ENCODE measurements around the gene GLB1L2. TPM values are rescaled to one million over a fixed set of nuclear protein-coding genes. Genes with fewer than 3 reads are reported as not detected.

GLB1L2 gene
- total RNA-seq, 2 donors from 2014 or later: 9.9 to 12.5 TPM

DNA sequence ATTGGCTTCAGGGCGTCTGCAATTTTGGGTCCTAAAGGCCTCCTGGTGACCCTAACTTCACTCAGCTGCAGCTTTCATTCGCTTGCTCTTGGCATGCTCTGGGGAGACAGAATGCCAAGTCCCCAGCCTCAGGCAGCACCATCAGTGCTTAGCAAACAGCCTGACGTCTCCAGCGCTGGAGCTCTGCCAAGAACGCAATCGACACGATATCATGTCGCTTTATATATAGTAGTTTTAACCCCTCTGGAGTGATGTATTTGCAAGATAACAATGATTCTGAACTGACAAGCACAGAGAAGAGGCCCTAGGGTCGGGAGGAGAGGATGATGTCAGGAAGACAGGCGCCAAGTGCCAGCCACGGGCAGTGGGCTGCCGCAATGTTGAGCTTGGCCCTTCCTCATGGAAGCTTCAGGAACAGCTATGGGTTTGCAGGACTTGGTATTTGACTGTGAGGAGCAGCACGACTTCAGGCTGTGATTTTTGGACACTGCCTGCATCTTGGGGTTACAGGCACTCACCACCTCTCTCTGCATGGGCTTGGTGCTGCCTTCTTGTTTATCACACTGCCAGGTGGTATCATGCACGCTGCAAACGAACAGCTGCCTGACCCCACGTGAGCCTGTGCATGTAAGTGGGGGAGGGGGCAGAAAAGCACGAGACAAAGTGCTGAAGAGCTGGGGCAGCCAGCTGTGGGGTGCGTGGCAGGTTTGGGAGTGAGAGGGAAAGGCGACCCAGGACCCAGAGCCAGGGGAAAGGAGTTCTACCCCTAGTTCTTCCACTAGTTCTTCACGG, 54.2 kb downstream of the GLB1L2 start:
- Mint-ChIP-seq H3K36me3 (ENCODE audit: low read depth) (no peaks in the 10 kb centered on the region), H3K4me1 (peaks cover 2% of the 10 kb centered on the region), H3K9me3 (no peaks in the 10 kb centered on the region), H3K27me3 (ENCODE audit: insufficient read depth) (no peaks in the 10 kb centered on the region), H3K4me3 (no peak overlapping the region), H3K27ac (no peak overlapping the region)
- Histone ChIP-seq H3K4me1 (ENCODE audit: control insufficient read depth, insufficient read depth, low read length) (no peaks in the 10 kb centered on the region), H3K9me3 (ENCODE audit: control insufficient read depth, low read length) (no peaks in the 10 kb centered on the region), H3K4me3 (ENCODE audit: low read length) (no peak overlapping the region), H3K27me3 (ENCODE audit: control insufficient read depth, insufficient read depth, low read length, poor library complexity, severe bottlenecking) (no peaks in the 10 kb centered on the region), H3K9ac (ENCODE audit: extremely low read depth, low read length, poor library complexity, severe bottlenecking) (no peak overlapping the region), H3K36me3 (ENCODE audit: control insufficient read depth, insufficient read depth, low read length) (no peaks in the 10 kb centered on the region), H3K27ac (ENCODE audit: low read depth, low read length) (no peak overlapping the region)
- TF ChIP-seq, protein P1, sequence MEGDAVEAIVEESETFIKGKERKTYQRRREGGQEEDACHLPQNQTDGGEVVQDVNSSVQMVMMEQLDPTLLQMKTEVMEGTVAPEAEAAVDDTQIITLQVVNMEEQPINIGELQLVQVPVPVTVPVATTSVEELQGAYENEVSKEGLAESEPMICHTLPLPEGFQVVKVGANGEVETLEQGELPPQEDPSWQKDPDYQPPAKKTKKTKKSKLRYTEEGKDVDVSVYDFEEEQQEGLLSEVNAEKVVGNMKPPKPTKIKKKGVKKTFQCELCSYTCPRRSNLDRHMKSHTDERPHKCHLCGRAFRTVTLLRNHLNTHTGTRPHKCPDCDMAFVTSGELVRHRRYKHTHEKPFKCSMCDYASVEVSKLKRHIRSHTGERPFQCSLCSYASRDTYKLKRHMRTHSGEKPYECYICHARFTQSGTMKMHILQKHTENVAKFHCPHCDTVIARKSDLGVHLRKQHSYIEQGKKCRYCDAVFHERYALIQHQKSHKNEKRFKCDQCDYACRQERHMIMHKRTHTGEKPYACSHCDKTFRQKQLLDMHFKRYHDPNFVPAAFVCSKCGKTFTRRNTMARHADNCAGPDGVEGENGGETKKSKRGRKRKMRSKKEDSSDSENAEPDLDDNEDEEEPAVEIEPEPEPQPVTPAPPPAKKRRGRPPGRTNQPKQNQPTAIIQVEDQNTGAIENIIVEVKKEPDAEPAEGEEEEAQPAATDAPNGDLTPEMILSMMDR (conservative IDR thresholded peaks at IDR 0.05): no peak
- WGBS, 2 experiments (ENCODE audit: insufficient coverage in 1 of 2, insufficient read length in 1 of 2): 85 to 87% methylated on average over 16 to 20 of the region's 20 CpGs
- no peak for DNase-seq

DNA sequence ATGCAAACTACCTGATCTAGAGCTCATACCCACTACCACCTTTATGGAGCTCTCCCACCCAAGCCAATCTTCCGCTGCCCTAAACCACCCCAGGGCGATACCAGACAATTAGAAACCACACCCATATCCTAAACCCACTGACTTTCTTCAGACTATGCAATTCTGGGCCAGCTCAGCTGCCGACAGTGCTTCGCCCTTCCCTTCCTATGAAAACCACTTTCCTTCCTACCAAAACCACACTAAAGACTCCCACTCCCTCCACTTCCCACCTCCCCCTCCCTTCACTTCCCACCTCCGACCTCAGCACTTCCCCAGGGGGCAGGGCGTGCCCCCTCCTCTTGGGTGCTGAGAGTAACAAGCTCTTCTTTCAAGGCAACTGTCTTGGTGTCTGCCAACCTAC, 55.2 kb downstream of the GLB1L2 start:
- Histone ChIP-seq H3K9ac (ENCODE audit: extremely low read depth, low read length, poor library complexity, severe bottlenecking) (no peak overlapping the region), H3K36me3 (ENCODE audit: control insufficient read depth, insufficient read depth, low read length) (no peaks in the 10 kb centered on the region), H3K4me1 (ENCODE audit: control insufficient read depth, insufficient read depth, low read length) (no peaks in the 10 kb centered on the region), H3K9me3 (ENCODE audit: control insufficient read depth, low read length) (no peaks in the 10 kb centered on the region), H3K4me3 (ENCODE audit: low read length) (no peak overlapping the region), H3K27me3 (ENCODE audit: control insufficient read depth, insufficient read depth, low read length, poor library complexity, severe bottlenecking) (no peaks in the 10 kb centered on the region), H3K27ac (ENCODE audit: low read depth, low read length) (no peak overlapping the region)
- Mint-ChIP-seq H3K27ac (no peak overlapping the region), H3K36me3 (ENCODE audit: low read depth) (no peaks in the 10 kb centered on the region), H3K9me3 (no peaks in the 10 kb centered on the region), H3K4me1 (peaks cover 2% of the 10 kb centered on the region), H3K27me3 (ENCODE audit: insufficient read depth) (no peaks in the 10 kb centered on the region), H3K4me3 (no peak overlapping the region)
- TF ChIP-seq, protein P1 (conservative IDR thresholded peaks at IDR 0.05): no peak
- no peak for DNase-seq
- WGBS, 2 experiments (ENCODE audit: insufficient coverage in 1 of 2, insufficient read length in 1 of 2): 89 to 100% methylated on average over 4 to 6 of the region's 6 CpGs

DNA sequence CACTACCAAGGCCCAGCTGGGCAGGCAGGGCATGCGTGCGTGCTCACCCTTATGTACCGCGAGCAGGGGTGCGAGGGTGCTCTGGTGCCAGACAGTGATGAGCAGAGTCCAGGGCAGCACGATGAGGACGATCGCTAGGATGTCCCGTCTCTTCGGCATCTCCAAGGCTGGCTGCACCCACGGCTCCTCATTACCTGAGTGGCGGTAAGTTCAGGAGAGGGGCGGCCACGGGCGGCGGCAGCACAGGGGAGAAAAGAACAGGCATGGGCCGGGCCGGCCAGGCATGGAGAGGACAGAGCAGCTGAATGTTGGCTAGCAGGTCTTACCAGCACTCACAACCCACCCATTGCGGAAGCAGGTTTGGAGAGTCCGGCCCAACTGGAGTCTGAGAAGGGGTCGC, 55.7 kb downstream of the GLB1L2 start:
- no peaks in the 10 kb centered on the region for H3K9me3 ChIP-seq (ENCODE audit: control insufficient read depth, low read length)
- no peak overlapping the region for H3K4me3 ChIP-seq (ENCODE audit: low read length)
- no peak overlapping the region for H3K9ac ChIP-seq (ENCODE audit: extremely low read depth, low read length, poor library complexity, severe bottlenecking)
- 96 to 99% methylated on average over 11 to 21 of the region's 21 CpGs for WGBS, 2 experiments (ENCODE audit: insufficient coverage in 1 of 2, insufficient read length in 1 of 2)
- H3K4me1 ChIP-seq (ENCODE audit: control insufficient read depth, insufficient read depth, low read length): no peaks in the 10 kb centered on the region
- TF ChIP-seq, protein P1 (conservative IDR thresholded peaks at IDR 0.05): no peak
- H3K4me3 Mint-ChIP-seq: no peak overlapping the region
- no peaks in the 10 kb centered on the region for H3K27me3 Mint-ChIP-seq (ENCODE audit: insufficient read depth)
- no peaks in the 10 kb centered on the region for H3K36me3 Mint-ChIP-seq (ENCODE audit: low read depth)
- no peak overlapping the region for H3K27ac Mint-ChIP-seq
- no peaks in the 10 kb centered on the region for H3K36me3 ChIP-seq (ENCODE audit: control insufficient read depth, insufficient read depth, low read length)
- H3K27ac ChIP-seq (ENCODE audit: low read depth, low read length): no peak overlapping the region
- H3K9me3 Mint-ChIP-seq: no peaks in the 10 kb centered on the region
- no peak for DNase-seq
- no peaks in the 10 kb centered on the region for H3K27me3 ChIP-seq (ENCODE audit: control insufficient read depth, insufficient read depth, low read length, poor library complexity, severe bottlenecking)
- peaks cover 2% of the 10 kb centered on the region for H3K4me1 Mint-ChIP-seq
